K562 (cell line): ENCODE results near the gene NUP88. TPM values are rescaled to one million over a fixed set of nuclear protein-coding genes. Genes with fewer than 3 reads are reported as not detected.

Experiments
- ARID2 ChIP-seq: fragments of 450-650 bp; IDR thresholded peaks from 2 replicates; pipeline ENCODE4 v1.6.1; 2017; ENCODE audit warnings: antibody characterized with exemption, mild to moderate bottlenecking
- CREM ChIP-seq: IDR thresholded peaks from 2 replicates; pipeline ENCODE4 v1.6.1; 2014; ENCODE audit warnings: antibody characterized with exemption, low read depth
- GABPB1 ChIP-seq: sonication (generic); formaldehyde crosslinking; IDR thresholded peaks from 2 replicates; pipeline ENCODE4 v1.8.0; 2022; ENCODE audit warnings: mild to moderate bottlenecking, missing genetic modification reagents
- KDM5B ChIP-seq: fragments of 200-600 bp; sonication (generic); IDR thresholded peaks from 2 replicates; pipeline ENCODE4 v1.6.1; 2012; ENCODE audit warnings: low read depth, mild to moderate bottlenecking, moderate library complexity, low read length, control low read depth, inconsistent platforms; ENCODE audit not compliant: insufficient replicate concordance
- NUFIP1 ChIP-seq: fragments of 450-650 bp; IDR thresholded peaks from 2 replicates; pipeline ENCODE4 v1.6.1; 2018; ENCODE audit not compliant: partially characterized antibody
- POU5F1 ChIP-seq: fragments of 150-350 bp; IDR thresholded peaks from 2 replicates; pipeline ENCODE4 v1.6.1; 2014; ENCODE audit warnings: borderline replicate concordance, low read length, low read depth, mild to moderate bottlenecking; ENCODE audit not compliant: partially characterized antibody
- PRDM10 ChIP-seq: fragments of 450-650 bp; IDR thresholded peaks from 2 replicates; pipeline ENCODE4 v1.6.1; 2018; ENCODE audit not compliant: partially characterized antibody
- STAT6 ChIP-seq: sonication (generic); formaldehyde crosslinking; IDR thresholded peaks from 2 replicates; pipeline ENCODE4 v1.8.1; 2023; ENCODE audit warnings: mild to moderate bottlenecking, missing genetic modification reagents
- ZNF41 ChIP-seq: fragments of 250-450 bp; sonication (Bioruptor Pico); conservative IDR thresholded peaks from 2 replicates; pipeline ENCODE4 v1.4.0; 2020; ENCODE audit warnings: mild to moderate bottlenecking
- polyA plus RNA-seq, 8 experiments: library from polyadenylated mRNA; depleted of rRNA in 4 of 8; stranded (reverse) in 5 of 8; unstranded in 3 of 8; fragments of >200 nt; fragmentation: Nextera tagmentation in 2 of 8; fragmentation: Illumina TruSeq in 1 of 8; extraction: Ambion mirVana in 2 of 8; extraction: Trizol in 1 of 8; gene quantifications; 2 replicates each; pipeline versions ENCODE4 v1.2.1 to v1.2.3, GENCODE V29; 2011 to 2014; ENCODE audit warnings: inconsistent platforms in 1 of 8, missing spikeins in 1 of 8
- total RNA-seq, 7 experiments: library from RNA; depleted of rRNA in 6 of 7; stranded (reverse); fragments of >200 nt in 6 of 7; fragmentation: Illumina TruSeq in 2 of 7; extraction: Trizol in 2 of 7; gene quantifications; 2 replicates each; pipeline versions ENCODE4 v1.2.1 to v1.2.3, GENCODE V29; 2011 to 2021; ENCODE audit warnings: low replicate concordance in 1 of 7
- TF ChIP-seq, protein P1 (sequence below): fragments of 250-450 bp; sonication (Bioruptor Pico); IDR thresholded peaks from 2 replicates; pipeline ENCODE4 v1.4.0; 2020; ENCODE audit warnings: mild to moderate bottlenecking, moderate library complexity
- TF ChIP-seq, protein P2 (sequence below): sonication (generic); formaldehyde crosslinking; IDR thresholded peaks from 2 replicates; pipeline ENCODE4 v1.8.0; 2022; ENCODE audit warnings: missing genetic modification reagents, mild to moderate bottlenecking, moderate library complexity, borderline replicate concordance
- TF ChIP-seq, protein P3 (sequence below): fragments of 450-650 bp; IDR thresholded peaks from 2 replicates; pipeline ENCODE4 v1.6.1; 2017; ENCODE audit warnings: mild to moderate bottlenecking, moderate library complexity
- TF ChIP-seq, protein P4 (sequence below): sonication (generic); formaldehyde crosslinking; IDR thresholded peaks from 2 replicates; pipeline ENCODE4 v1.8.1; 2023; ENCODE audit warnings: mild to moderate bottlenecking, missing genetic modification reagents

The NUP88 gene
- total and polyA plus RNA-seq, 9 of the 15 experiments (the other 6 are each of a cell fraction or from before 2014, with no cell fraction given): 59.9 to 160 (median 119) TPM

DNA sequence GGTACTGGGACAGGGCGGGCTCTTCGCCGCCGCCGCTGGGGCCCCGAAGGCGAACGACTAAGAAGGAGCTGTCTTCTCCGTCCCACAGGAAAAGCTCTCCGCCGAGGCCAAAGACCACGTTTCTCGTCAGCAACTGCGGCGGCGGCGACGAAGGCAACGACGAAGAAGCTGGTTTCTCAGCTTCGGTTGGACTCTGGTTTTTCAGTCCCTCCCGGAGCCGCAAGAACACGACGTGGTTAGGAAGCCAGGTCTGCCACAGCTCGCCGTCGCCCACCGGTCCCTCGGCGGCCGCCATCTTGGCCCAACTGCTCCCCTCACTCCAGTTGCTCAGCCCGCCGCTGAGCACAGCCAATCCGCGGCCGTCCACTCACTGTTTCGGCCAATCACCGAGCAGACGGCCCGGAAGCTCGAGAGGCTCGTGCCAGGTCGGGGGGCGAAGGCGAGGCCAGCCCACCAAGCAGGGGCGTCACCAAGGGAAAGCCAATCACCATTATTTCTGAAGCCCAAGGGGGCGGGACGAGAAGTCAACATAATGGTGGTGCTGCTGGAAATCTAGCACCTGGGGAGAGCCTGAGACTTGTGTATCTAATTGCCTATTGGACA lies at the start of gene NUP88 (continued):
- TF ChIP-seq, protein P1, sequence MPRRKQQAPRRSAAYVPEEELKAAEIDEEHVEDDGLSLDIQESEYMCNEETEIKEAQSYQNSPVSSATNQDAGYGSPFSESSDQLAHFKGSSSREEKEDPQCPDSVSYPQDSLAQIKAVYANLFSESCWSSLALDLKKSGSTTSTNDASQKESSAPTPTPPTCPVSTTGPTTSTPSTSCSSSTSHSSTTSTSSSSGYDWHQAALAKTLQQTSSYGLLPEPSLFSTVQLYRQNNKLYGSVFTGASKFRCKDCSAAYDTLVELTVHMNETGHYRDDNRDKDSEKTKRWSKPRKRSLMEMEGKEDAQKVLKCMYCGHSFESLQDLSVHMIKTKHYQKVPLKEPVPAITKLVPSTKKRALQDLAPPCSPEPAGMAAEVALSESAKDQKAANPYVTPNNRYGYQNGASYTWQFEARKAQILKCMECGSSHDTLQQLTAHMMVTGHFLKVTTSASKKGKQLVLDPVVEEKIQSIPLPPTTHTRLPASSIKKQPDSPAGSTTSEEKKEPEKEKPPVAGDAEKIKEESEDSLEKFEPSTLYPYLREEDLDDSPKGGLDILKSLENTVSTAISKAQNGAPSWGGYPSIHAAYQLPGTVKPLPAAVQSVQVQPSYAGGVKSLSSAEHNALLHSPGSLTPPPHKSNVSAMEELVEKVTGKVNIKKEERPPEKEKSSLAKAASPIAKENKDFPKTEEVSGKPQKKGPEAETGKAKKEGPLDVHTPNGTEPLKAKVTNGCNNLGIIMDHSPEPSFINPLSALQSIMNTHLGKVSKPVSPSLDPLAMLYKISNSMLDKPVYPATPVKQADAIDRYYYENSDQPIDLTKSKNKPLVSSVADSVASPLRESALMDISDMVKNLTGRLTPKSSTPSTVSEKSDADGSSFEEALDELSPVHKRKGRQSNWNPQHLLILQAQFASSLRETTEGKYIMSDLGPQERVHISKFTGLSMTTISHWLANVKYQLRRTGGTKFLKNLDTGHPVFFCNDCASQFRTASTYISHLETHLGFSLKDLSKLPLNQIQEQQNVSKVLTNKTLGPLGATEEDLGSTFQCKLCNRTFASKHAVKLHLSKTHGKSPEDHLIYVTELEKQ (CRISPR knock-in tag): no peak
- TF ChIP-seq, protein P2, sequence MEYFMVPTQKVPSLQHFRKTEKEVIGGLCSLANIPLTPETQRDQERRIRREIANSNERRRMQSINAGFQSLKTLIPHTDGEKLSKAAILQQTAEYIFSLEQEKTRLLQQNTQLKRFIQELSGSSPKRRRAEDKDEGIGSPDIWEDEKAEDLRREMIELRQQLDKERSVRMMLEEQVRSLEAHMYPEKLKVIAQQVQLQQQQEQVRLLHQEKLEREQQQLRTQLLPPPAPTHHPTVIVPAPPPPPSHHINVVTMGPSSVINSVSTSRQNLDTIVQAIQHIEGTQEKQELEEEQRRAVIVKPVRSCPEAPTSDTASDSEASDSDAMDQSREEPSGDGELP: no peak; the same call in 1 of the 2 replicates
- TF ChIP-seq ZNF41 (no peak), GABPB1 (CRISPR knock-in tag) (peak; percentile 37), CREM (peak; percentile 29), STAT6 (0 out of 2 replicates have a peak, but pooled peaks have one; percentile 72), PRDM10 (peak; percentile 84), ARID2 (no peak), NUFIP1 (no peak), POU5F1 (no peak), KDM5B (peak; percentile 79)
- TF ChIP-seq, protein P3, sequence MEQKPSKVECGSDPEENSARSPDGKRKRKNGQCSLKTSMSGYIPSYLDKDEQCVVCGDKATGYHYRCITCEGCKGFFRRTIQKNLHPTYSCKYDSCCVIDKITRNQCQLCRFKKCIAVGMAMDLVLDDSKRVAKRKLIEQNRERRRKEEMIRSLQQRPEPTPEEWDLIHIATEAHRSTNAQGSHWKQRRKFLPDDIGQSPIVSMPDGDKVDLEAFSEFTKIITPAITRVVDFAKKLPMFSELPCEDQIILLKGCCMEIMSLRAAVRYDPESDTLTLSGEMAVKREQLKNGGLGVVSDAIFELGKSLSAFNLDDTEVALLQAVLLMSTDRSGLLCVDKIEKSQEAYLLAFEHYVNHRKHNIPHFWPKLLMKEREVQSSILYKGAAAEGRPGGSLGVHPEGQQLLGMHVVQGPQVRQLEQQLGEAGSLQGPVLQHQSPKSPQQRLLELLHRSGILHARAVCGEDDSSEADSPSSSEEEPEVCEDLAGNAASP: no peak
- TF ChIP-seq, protein P4, sequence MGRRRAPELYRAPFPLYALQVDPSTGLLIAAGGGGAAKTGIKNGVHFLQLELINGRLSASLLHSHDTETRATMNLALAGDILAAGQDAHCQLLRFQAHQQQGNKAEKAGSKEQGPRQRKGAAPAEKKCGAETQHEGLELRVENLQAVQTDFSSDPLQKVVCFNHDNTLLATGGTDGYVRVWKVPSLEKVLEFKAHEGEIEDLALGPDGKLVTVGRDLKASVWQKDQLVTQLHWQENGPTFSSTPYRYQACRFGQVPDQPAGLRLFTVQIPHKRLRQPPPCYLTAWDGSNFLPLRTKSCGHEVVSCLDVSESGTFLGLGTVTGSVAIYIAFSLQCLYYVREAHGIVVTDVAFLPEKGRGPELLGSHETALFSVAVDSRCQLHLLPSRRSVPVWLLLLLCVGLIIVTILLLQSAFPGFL: no peak
